Fibroblast of skin of abdomen (primary cell): ENCODE measurements around the gene RBM20. TPM values are rescaled to one million over a fixed set of nuclear protein-coding genes. Genes with fewer than 3 reads are reported as not detected.
"Not testable (repeated sequence)": the region's sequence is repeated elsewhere in the genome, so short reads cannot be mapped to it uniquely, and the experiment has no call there.

Experiments
- DNase-seq: peaks from one replicate; pipeline ENCODE4 v3.0.0-alpha.2; 2013
- polyA plus RNA-seq, 2 experiments: library from polyadenylated mRNA; unstranded; fragments of 120-200 nt; gene quantifications; one replicate each; pipeline ENCODE4 v1.2.1, GENCODE V29; 2013; ENCODE audit not compliant: insufficient read length in 2 of 2

RBM20 gene
- 0.14 TPM for polyA plus RNA-seq (2013, experiment 1 of 2; ENCODE audit: insufficient read length)
- 0.10 TPM for polyA plus RNA-seq (2013, experiment 2 of 2; ENCODE audit: insufficient read length)

GRCh38 chr10:110643653-110644597 lies at the start of gene RBM20:
Gene RBM20 (plus strand): TSS chr10:110644336. CDS start chr10:110644455, 119 bp downstream.
- DNase-seq = no peak

GRCh38 chr10:110597476-110597875 lies 46.7 kb upstream of the RBM20 start:
- no peak for DNase-seq

GRCh38 chr10:110600487-110601101 lies 43.5 kb upstream of the RBM20 start:
- DNase-seq = peak; percentile 61

- DNase-seq = peak; percentile 61
These were observed 42.6 kb upstream of the RBM20 start for GRCh38 chr10:110601581-110601980.

GRCh38 chr10:110608087-110608486 lies 36.0 kb upstream of the RBM20 start:
- DNase-seq = no peak

GRCh38 chr10:110609605-110610004 lies 34.5 kb upstream of the RBM20 start:
- DNase-seq = no peak

- peak; percentile 54 for DNase-seq
These were observed 33.8 kb upstream of the RBM20 start for GRCh38 chr10:110610308-110610774.

- not testable (repeated sequence) for DNase-seq
These were observed 33.4 kb upstream of the RBM20 start for GRCh38 chr10:110610781-110611180.

- DNase-seq = no peak
These were observed 32.0 kb upstream of the RBM20 start for GRCh38 chr10:110612087-110612486.

GRCh38 chr10:110612629-110613028 lies 31.5 kb upstream of the RBM20 start:
- no peak for DNase-seq

GRCh38 chr10:110613341-110613995 lies 30.7 kb upstream of the RBM20 start:
- no peak for DNase-seq

GRCh38 chr10:110613996-110614495 lies 30.1 kb upstream of the RBM20 start:
- DNase-seq = no peak

- peak; percentile 16 for DNase-seq
These were observed 28.9 kb upstream of the RBM20 start for GRCh38 chr10:110615057-110615747.

- DNase-seq = no peak
These were observed 27.6 kb upstream of the RBM20 start for GRCh38 chr10:110616493-110617033.

GRCh38 chr10:110617425-110618229 lies 26.5 kb upstream of the RBM20 start:
- no peak for DNase-seq

- no peak for DNase-seq
These were observed 25.9 kb upstream of the RBM20 start for GRCh38 chr10:110618230-110618610.

GRCh38 chr10:110619514-110620397 lies 24.4 kb upstream of the RBM20 start:
- DNase-seq = no peak

GRCh38 chr10:110620398-110620719 lies 23.8 kb upstream of the RBM20 start:
- DNase-seq = no peak

GRCh38 chr10:110623316-110623715 lies 20.8 kb upstream of the RBM20 start:
- DNase-seq = not testable (repeated sequence)

- DNase-seq = no peak
These were observed 18.7 kb upstream of the RBM20 start for GRCh38 chr10:110625356-110625894.
